Measurements from ENCODE around the gene GABBR2.
A peak's percentile ranks its signal among the peaks of the same experiment; 100 is the strongest.
"Not testable (repeated sequence)": the region's sequence is repeated elsewhere in the genome, so short reads cannot be mapped to it uniquely, and the experiment has no call there.

GABBR2 gene

GRCh38 chr9:98502311-98502975 is 206.3 kb downstream of the GABBR2 start:
- H3K27ac ChIP-seq = peak overlapping the region; percentile 37

GRCh38 chr9:98501819-98502218 is 206.9 kb downstream of the GABBR2 start:
- DNase-seq (ENCODE audit: low read depth, low spot score) = no peak
- no peak overlapping the region for H3K27ac ChIP-seq

More at GRCh38 chr9:98502311-98502975, 206.3 kb downstream of the GABBR2 start:
- DNase-seq (ENCODE audit: low read depth, low spot score) = no peak

GRCh38 chr9:98501259-98501658 is 207.5 kb downstream of the GABBR2 start:
- H3K27ac ChIP-seq; DNase-seq (ENCODE audit: low read depth, low spot score): not testable (repeated sequence)

- no peak for DNase-seq (ENCODE audit: low read depth, low spot score)
- H3K27ac ChIP-seq = no peak overlapping the region
Measured at GRCh38 chr9:98500337-98500919, 208.3 kb downstream of the GABBR2 start.

DNA sequence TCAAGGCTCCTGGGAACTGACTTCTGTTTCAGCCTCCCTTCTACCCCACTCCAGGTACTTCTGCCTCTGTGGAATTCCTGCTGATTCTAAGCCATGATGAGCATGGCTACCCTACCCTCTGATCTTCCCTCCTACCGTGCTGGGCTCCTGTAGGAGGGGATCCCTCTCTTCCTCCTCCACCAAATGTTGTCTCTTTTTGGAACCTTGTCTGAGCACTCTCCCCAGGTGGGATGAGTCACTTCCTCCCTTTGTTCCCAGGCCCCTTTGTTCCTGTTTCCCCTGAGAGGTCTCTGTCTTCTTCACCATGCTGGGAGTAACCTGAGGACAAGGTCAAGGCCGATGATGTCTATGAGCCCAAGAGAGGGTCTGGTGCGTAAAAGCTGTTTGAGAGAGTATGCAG is 213.2 kb downstream of the GABBR2 start:
- H3K27ac ChIP-seq = no peak overlapping the region
- no peak for DNase-seq (ENCODE audit: low read depth, low spot score)

- H3K27ac ChIP-seq = no peak overlapping the region
- no peak for DNase-seq (ENCODE audit: low read depth, low spot score)
Measured at GRCh38 chr9:98494852-98495251, 213.9 kb downstream of the GABBR2 start.

GRCh38 chr9:98491828-98492227 is 216.9 kb downstream of the GABBR2 start:
- no peak for DNase-seq (ENCODE audit: low read depth, low spot score)
- H3K27ac ChIP-seq = no peak overlapping the region

GRCh38 chr9:98491231-98491651 is 217.5 kb downstream of the GABBR2 start:
- H3K27ac ChIP-seq = no peak overlapping the region
- no peak for DNase-seq (ENCODE audit: low read depth, low spot score)

DNA sequence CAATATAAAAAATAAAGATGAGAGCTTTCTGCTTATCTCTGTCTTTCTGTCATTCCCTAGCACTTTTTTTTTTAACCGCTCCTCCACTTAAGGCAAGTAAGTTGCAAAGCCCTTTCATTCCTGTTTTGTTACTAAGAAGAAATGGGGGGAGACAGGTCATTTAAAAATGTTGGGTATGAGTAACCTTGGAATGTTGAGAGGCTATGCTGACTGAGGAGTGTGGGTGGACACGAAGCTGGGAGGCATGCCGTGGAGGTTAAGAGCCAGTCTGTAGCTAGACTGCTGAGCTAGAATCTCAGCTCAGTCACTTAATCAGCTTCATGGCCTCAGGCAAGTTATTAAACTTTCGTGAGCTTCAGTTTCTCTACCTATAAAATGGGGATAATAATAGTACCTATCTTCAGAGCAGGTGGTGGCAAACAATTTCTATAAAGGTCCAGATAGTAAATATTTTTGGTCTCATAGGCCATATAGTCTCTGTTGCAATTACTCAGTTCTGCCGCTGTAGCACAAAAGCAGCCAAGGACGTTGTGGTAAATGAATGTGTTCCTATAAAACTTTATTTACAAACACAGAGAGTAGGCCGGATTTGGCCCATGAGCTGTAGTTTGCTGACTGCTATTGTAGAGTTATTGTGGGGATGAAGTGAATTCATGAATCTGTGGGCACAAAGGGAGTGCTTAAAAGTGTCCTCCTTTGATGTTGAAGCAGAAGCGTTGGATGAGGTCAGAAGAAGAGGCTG is 220.0 kb downstream of the GABBR2 start:
- H3K27ac ChIP-seq = peak overlapping the region; percentile 21

DNA sequence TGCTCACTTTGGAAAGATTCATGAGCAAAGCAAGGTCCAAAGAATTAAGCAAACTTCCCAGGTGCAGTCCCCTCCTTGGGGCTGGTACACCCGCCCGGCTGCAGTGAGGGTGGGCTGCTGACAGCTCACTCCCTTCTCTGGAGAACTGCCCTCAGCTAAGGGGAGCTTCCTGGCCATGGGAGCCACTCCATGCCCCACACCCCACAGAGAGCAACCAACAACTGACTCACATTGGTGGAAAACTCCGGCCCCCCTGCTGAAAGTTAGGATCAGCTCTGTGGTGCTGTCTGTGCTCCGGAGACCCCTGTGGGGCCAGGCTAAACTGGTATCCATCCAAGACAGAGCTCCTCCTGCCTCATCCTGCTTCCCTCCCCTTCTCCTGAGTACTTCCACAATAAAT is 223.0 kb downstream of the GABBR2 start:
- no peak for DNase-seq (ENCODE audit: low read depth, low spot score)
- no peak overlapping the region for H3K27ac ChIP-seq

More for the DNA sequence above, 220.0 kb downstream of the GABBR2 start:
- DNase-seq (ENCODE audit: low read depth, low spot score) = peak; percentile 75

GRCh38 chr9:98484162-98484561 is 224.6 kb downstream of the GABBR2 start:
- no peak for DNase-seq (ENCODE audit: low read depth, low spot score)
- no peak overlapping the region for H3K27ac ChIP-seq

- DNase-seq (ENCODE audit: low read depth, low spot score) = no peak
- H3K27ac ChIP-seq = no peak overlapping the region
Measured at GRCh38 chr9:98482226-98482625, 226.5 kb downstream of the GABBR2 start.

DNA sequence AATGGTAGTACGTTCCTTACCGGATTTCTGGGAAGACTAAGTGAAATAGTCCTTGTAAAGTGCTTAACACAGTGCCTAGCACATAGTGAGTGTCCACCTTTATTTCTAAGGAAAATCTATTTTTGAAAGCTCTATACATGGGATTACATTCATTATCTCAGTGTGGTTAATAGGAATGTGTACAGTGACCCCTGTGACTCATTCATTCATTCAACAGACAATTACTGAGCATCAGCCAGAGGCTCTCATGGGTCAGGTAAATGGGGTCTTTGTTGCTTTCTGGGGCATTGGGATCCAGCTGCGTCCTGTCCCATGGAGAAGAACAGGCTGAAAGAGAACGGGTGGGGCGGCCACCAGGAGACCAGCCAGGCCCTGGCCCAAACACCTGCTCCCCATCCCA is 227.1 kb downstream of the GABBR2 start:
- H3K27ac ChIP-seq = no peak overlapping the region
- DNase-seq (ENCODE audit: low read depth, low spot score) = no peak

- no peak overlapping the region for H3K27ac ChIP-seq
- peak; percentile 27 for DNase-seq (ENCODE audit: low read depth, low spot score)
Measured at GRCh38 chr9:98479967-98480847, 228.5 kb downstream of the GABBR2 start.

DNA sequence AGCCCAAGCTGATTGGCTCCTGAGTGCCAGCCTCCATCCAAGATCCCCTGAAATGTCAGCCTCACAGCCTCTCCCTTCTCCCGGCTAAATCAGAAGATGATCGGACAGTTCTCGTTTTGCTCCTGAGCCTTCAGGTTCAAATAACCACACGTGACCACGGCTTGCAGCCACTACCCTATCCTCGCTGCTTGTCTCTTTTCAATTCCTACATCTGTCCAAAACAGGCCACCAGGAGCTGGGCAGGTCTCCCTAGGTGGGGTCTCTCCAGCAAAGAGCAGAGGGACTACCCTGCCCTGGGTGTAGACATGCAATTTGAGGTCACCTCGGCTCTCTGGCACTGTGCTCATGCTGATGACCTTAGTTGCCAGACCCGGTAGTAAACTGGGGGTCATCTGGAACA is 229.3 kb downstream of the GABBR2 start:
- H3K27ac ChIP-seq = no peak overlapping the region
- DNase-seq (ENCODE audit: low read depth, low spot score) = no peak

DNA sequence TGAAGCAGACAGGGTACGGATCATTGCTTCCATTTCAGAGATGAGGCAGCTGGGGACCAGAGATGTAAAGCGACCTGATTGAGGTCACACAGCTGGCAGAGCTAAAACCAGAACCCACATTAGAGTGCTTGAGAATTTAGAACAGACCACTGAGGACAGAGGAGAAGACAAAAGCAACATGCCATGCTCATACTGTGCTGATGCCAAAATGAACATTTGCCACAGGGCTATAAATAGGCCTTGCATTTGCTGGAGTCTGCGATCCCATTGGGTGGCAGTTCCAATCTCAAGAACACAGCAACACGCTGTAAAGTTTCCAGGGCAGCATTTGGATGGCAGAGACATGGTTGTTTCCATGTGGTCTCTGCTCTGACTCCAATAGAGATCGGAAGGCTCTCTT is 230.9 kb downstream of the GABBR2 start:
- no peak for DNase-seq (ENCODE audit: low read depth, low spot score)
- no peak overlapping the region for H3K27ac ChIP-seq

DNA sequence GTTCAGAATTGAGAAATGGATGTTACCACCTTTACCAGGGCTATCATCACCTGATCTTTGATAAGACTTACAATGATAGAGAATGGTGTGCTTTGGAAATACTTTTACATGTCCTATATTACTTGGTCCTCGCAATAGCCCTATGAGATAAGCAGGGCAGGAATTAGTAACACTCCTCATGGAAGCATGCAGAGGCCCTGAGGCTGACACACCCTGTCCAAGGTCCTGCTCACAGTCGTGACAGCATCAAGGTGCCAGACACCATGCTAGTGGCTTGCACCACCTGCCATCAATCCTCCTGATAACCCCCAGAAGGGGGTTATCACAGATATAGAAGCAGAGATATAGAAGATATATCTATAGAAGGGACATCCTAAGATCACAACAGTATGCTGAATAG is 236.5 kb downstream of the GABBR2 start:
- no peak for DNase-seq (ENCODE audit: low read depth, low spot score)
- H3K27ac ChIP-seq = no peak overlapping the region

- H3K27ac ChIP-seq = no peak overlapping the region
- no peak for DNase-seq (ENCODE audit: low read depth, low spot score)
Measured at GRCh38 chr9:98471185-98471584, 237.6 kb downstream of the GABBR2 start.

DNA sequence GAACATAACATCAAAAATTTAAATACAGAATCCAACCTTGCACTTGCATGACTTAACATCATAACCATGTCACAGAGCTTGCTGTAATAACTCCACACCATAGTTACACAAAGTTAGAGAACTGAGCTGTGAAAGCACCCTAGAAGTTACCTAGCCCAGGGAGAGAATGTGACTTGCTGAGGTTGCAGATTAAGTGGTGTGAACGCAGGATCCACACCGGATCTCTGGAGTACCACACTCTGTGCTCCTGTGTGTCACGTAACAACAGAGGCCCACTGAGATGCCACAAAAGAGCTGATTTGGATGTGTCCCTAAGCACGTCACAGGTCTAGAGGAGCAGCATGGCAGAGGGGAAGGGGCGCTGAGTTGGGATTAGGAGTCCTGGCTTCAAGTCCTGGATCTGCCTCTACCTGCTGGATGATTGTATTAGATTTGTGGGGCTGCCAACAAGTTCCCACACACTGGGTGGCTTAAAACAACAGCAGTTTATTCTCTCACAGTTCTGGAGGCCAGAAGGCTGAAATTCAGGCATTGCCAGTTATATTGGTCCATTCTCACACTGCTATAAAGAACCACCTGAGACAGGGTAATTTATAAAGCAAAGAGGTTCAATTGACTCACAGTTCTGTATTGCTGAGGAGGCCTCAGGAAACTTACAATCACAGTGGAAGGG is 240.0 kb downstream of the GABBR2 start:
- DNase-seq (ENCODE audit: low read depth, low spot score) = no peak

GRCh38 chr9:98465799-98466198 is 242.9 kb downstream of the GABBR2 start:
- no peak for DNase-seq (ENCODE audit: low read depth, low spot score)

More for the DNA sequence above, 240.0 kb downstream of the GABBR2 start:
- H3K27ac ChIP-seq = no peak overlapping the region

More at GRCh38 chr9:98465799-98466198, 242.9 kb downstream of the GABBR2 start:
- H3K27ac ChIP-seq = no peak overlapping the region
